GM18861 (cell line): ENCODE results near the gene RBPMS2.
"Not testable (repeated sequence)": the region's sequence is repeated elsewhere in the genome, so short reads cannot be mapped to it uniquely, and the experiment has no call there.

Experiments
- ATAC-seq: cut with Tn5 transposase; IDR thresholded peaks from one replicate; pipeline ENCODE4 v1.9.1; 2021; ENCODE audit not compliant: unreplicated experiment

The RBPMS2 gene

GRCh38 chr15:64775551-64776401 is at the start of gene RBPMS2:
Gene RBPMS2 (minus strand): TSS chr15:64775589. CDS start chr15:64775319, 270 bp downstream.
- no peak for ATAC-seq

DNA sequence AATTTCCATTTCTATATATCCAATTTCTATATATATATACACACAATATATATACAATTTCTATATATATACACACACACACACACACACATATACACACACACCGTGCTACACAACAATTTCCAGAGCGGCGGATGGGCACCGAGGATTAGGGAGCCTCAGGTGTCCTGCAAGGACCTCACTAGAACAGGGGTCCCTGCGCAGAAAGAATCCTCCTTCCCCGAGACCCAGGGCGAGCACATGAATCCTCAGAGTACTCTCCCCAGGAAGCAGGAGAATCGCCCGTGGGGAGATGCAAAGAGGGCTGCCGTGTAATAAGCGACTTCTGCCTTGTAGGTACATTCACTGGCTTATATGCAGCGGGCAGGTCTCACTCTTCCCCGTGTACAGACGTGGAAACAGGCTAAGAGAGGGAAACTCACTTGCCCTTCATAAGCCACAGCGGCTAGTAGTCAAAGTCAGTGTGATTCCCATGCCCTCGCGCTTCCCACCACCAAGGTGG is 49.6 kb upstream of the RBPMS2 start:
- ATAC-seq = peak; percentile 1

- ATAC-seq = no peak
Observed at GRCh38 chr15:64816452-64816851, 41.1 kb upstream of the RBPMS2 start.

- not testable (repeated sequence) for ATAC-seq
Observed at GRCh38 chr15:64814965-64815364, 39.6 kb upstream of the RBPMS2 start.

- not testable (repeated sequence) for ATAC-seq
Observed at GRCh38 chr15:64814283-64814682, 38.9 kb upstream of the RBPMS2 start.

DNA sequence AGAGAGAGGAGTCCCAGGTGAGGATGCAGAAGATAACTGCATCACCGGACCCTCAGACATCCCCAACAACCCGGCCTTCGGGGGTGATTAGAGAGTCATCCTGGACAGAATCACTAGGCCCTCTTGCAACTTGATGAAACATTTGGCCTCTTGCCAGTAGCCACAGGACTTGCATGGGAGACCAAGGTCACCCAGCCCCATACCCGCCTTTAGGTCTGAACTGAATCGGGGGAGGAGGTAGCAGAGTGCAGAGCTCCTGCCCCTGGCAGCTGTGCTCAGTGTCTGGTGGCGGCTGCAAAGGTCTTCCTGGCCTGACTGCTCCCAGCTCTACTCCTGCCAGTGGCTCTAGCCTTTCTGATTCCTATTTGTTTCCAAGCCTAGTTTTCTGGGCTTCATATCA is 37.7 kb upstream of the RBPMS2 start:
- ATAC-seq = peak; percentile 44

DNA sequence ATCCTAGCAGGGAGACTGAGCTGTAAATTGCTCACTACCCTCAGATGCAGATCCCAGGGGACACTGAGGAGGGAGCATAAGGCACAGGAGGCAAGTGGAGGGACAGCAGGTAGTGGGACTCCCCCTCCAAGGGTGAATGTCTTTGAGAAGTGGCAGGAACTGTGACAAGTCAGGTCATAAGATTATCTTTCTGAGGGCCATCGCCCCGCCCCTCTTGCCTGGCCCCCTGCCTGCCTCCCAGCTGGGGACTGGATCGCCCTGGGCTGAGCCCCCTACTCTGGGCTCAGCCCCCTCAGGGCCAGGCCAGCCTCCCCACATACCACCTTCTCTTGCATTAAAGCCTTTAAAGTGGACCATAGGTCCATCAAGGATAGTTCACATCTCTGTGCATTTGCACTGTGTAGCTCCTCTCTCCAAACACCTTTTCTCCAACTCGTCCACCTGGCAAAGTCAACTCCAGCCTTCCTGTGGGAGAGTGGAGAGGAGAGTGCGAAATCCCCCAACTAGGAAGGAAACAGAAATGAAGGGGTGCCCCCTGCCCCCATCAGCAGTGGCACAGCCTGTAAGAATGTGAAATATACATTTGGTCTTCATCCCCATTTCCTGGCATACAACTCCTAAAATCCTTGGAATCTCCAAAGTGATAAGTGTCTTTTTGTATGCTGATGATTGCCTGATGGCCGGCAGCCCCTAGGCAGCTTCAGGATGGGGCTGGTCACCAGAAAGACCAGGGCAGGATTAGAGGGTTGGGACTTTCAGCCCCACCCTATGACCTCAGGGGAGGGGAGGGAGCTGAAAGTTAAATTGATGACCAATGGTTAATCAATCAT is 35.3 kb upstream of the RBPMS2 start:
- no peak for ATAC-seq

DNA sequence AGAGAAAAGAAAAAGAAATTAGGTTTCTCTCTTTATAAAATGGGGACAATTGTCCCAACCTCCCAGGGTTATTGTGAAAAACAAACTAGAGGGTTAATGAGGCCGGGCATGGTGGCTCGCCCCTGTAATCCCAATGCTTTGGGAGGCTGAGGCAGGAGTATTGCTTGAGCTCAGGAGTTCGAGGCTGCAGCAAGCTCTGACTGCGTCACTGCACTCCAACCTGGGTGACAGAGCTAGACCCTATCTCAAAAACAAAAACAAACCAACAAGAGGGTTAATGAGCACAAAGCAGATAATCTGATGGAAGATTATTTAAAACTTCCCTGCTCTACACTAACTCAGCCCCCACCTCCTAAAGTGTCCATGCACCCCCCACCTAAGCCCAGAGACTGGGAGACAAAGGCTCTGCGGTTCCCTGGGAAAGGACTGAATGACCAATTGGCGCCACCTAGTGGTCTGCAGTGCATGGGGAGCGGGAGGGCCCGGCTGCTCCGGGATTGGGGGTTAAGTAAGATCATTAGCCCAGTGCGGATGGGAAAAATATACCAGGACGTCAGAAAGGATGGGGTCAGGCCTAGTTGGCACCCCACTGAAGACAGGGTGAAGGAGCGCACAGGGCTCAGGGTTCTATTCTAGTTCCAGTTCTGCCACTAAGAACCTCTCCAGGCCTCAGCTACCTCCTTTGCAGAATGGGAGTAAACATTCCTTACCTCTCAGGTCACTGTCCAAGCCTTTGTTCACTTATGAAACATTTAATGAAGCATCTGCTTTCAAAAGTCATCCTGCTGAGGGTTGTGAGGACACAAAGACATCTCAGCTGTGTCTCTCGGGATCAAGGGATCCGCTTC is 34.5 kb upstream of the RBPMS2 start:
- ATAC-seq = no peak

DNA sequence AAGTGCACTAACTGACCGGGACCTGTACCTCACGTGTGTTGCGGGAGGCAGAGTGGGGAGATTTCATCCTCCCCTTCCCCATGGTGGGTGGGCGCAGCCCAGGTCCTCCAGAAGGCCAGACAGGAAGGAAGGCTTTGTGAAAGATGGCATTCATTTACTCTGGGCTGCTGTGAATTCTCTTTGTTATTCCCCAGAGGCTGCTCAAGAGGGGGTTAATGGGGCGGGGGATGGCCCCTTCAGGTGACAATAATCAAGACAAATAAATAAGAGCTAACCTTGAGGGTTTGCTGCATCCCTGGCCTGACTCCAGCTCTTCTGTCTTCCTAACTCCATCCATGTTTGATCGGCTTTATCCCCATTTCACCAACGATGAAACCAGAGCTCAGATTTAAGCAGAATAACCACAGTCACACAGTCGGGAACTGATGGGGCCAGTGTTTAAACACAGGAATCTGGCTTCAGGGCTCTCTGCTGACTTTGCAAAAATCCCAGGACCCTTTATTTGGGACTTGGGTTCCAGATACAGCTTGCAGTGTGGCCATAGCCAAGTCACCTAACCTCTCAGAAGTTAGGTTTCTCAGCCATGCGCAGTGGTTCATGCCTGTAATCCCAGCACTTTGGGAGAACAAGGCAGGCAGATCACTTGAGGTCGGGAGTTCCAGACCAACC is 33.5 kb upstream of the RBPMS2 start:
- ATAC-seq = no peak

- ATAC-seq = no peak
Observed at GRCh38 chr15:64807751-64808222, 32.4 kb upstream of the RBPMS2 start.

GRCh38 chr15:64807051-64807749 is 31.8 kb upstream of the RBPMS2 start:
- no peak for ATAC-seq

- ATAC-seq = no peak
Observed at GRCh38 chr15:64806509-64806908, 31.1 kb upstream of the RBPMS2 start.

DNA sequence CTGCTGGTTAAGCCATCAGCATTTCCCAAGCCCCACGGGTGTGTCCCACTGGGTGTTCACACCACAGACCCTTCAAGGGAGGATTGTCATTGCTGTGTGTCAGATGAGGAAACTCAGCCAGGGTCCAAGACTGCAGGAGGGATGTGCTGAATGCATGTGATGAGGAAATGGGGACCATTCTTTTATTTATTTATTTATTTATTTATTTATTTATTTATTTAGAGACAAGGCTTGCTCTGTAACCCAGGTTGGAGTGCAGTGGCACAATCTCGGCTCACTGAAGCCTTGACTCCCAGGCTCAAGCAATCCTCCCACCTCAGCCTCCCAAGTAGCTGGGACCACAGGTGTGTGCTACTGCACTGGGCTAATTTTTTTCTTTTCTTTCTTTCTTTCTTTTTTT is 29.2 kb upstream of the RBPMS2 start:
- ATAC-seq = no peak

DNA sequence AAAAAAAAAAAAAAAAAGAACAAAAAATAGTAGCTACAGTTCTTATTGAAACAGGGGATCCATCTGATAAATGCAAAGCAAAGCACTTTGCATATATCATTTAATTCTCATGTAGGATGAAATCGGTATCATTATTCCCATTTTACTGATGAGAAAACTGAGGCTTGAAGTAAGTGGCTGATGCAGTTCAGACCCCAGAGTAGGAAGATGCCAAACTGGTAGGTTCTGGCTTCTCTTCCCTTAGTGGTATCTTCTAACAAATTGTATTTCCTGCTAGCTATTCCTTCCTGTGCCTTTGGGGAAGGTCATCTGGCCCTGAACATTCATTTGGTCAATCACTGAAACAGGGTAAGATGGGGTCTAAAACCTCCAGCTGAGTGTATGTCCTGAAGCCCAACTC is 28.1 kb upstream of the RBPMS2 start:
- ATAC-seq = no peak

DNA sequence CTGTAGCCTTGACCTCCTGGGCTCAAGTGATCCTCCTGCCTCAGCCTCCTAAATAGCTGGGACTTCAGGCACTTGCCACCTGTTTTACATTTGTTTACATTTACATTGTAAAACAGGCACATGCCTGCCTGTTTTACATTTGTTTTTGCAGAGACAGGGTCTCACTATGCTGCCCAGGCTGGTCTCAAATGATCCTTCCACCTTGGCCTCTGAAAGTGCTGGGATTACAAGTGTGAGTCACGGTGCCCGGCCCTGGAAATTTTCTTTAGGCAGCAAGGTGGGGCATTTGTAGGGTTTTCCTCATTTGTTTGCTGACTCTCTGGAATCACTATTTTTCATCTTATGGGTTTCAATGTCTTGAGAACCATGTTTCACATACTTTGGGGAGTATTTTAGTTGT is 25.1 kb upstream of the RBPMS2 start:
- ATAC-seq = no peak

GRCh38 chr15:64798905-64799304 is 23.5 kb upstream of the RBPMS2 start:
- ATAC-seq = not testable (repeated sequence)

DNA sequence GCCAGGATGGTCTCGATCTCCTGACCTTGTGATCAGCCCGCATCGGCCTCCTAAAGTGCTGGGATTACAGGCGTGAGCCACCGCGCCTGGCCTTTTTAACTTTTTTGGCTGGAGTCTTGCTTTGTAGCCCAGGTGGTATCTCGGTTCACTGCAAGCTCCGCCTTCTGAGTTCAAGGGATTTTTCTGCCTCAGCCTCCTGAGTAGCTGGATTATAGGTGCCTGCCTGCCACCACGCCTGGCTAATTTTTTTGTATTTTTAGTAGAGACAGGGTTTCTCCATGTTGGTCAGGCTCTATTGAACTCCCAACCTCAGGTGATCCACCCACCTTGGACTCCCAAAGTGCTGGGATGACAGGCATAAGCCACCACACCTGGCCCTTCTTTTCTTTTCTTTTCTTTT is 20.5 kb upstream of the RBPMS2 start:
- not testable (repeated sequence) for ATAC-seq

DNA sequence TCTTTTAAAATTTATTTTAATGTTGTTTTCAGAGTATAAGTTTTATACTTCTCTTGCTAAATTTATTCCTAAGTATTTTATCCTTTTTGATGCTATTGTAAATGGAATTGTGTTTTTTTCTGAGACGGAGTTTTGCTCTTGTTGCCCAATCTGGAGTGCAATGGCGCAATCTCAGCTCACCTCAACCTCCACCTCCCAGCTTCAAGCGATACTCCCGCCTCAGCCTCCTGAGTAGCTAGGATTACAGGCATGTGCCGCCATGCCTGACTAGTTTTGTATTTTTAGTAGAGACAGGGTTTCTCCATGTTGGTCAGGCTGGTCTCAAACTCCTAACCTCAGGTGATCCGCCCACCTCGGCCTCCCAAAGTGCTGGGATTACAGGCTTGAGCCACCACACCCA is 19.9 kb upstream of the RBPMS2 start:
- not testable (repeated sequence) for ATAC-seq

DNA sequence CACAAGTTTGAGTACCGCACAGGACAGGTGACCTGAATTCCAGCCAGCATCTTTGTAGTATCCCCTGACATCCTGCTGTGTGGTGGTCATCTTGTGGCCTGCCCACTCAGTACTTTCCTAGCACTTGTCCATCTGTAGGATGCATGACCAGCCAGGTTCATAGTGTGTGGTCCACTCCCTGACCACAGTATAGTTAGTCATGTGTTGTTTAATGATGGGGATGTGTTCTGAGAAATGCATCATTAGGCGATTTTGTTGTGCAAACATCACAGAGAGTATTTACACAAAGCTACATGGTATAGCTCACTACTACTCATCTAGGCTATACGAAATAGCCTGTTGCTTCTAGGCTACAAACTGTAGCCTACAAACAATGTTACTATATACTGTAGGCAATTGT is 16.9 kb upstream of the RBPMS2 start:
- no peak for ATAC-seq

- no peak for ATAC-seq
Observed at GRCh38 chr15:64791401-64791800, 16.0 kb upstream of the RBPMS2 start.
